ENCODE measurements around the gene DNAJC13. TPM values are rescaled to one million over a fixed set of nuclear protein-coding genes. Genes with fewer than 3 reads are reported as not detected.

Gene DNAJC13
- total RNA-seq, 1 experiment from 2014 or later = 24.7 TPM

DNA sequence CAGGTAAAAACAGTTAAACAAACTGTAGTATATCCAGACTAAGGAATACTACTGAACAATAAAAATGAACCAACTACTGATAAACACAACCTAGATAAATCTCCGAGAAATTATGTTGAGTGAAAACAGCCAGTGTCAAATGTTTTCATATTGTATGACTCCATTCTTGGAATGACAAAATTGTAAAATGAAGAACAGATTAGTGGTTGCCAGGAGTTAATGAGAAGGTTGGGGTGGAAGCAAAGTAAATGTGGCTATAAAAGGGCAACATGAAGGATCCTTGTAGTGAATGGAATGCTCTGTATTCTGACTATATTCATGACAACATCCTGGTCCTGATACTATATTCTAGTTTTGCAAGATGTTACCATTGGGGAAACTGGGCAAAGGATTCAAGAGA is 152.3 kb downstream of the DNAJC13 start:
- Histone ChIP-seq H3K9ac (ENCODE audit: low read length) (no peak overlapping the region), H3K27me3 (ENCODE audit: low read length) (no peaks in the 10 kb centered on the region), H3K9me2 (replicated peaks; ENCODE audit: low read length) (no peaks in the 10 kb centered on the region), H3K4me2 (ENCODE audit: low read length) (no peak overlapping the region), H3F3A (ENCODE audit: low read length, unreplicated experiment) (no peaks in the 10 kb centered on the region), H3K4me1 (ENCODE audit: insufficient read depth, low read length) (no peaks in the 10 kb centered on the region), H4K20me1 (ENCODE audit: low read length) (no peaks in the 10 kb centered on the region), H2AFZ (ENCODE audit: low read length) (no peak overlapping the region), H3K36me3 (ENCODE audit: low read depth, low read length) (no peaks in the 10 kb centered on the region), H3K9me3 (ENCODE audit: low read length) (no peaks in the 10 kb centered on the region), H3K79me2 (ENCODE audit: low read length) (no peaks in the 10 kb centered on the region), H3K4me3 (ENCODE audit: low read length) (no peak overlapping the region), H3K27ac (ENCODE audit: low read length) (no peak overlapping the region)
- BruUV-seq (replicated peaks) = no TSS peak
- ChIA-PET CTCF (no interaction called here), POLR2A (ENCODE audit: unreplicated experiment) (no interaction called here)
- no peak for ATAC-seq
- TF ChIP-seq EZH2phosphoT487 (IDR thresholded peaks at IDR 0.05; ENCODE audit: borderline replicate concordance, low read length) = no peak
- TF ChIP-seq EZH2 (IDR thresholded peaks at IDR 0.05; ENCODE audit: low read length, unreplicated experiment) = no peak
- TF ChIP-seq, protein P1, sequence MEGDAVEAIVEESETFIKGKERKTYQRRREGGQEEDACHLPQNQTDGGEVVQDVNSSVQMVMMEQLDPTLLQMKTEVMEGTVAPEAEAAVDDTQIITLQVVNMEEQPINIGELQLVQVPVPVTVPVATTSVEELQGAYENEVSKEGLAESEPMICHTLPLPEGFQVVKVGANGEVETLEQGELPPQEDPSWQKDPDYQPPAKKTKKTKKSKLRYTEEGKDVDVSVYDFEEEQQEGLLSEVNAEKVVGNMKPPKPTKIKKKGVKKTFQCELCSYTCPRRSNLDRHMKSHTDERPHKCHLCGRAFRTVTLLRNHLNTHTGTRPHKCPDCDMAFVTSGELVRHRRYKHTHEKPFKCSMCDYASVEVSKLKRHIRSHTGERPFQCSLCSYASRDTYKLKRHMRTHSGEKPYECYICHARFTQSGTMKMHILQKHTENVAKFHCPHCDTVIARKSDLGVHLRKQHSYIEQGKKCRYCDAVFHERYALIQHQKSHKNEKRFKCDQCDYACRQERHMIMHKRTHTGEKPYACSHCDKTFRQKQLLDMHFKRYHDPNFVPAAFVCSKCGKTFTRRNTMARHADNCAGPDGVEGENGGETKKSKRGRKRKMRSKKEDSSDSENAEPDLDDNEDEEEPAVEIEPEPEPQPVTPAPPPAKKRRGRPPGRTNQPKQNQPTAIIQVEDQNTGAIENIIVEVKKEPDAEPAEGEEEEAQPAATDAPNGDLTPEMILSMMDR (conservative IDR thresholded peaks at IDR 0.05; ENCODE audit: low read depth, low read length) = no peak
- intact Hi-C loops (cut with micrococcal nuclease) = no loop called here
- no peak for DNase-seq

DNA sequence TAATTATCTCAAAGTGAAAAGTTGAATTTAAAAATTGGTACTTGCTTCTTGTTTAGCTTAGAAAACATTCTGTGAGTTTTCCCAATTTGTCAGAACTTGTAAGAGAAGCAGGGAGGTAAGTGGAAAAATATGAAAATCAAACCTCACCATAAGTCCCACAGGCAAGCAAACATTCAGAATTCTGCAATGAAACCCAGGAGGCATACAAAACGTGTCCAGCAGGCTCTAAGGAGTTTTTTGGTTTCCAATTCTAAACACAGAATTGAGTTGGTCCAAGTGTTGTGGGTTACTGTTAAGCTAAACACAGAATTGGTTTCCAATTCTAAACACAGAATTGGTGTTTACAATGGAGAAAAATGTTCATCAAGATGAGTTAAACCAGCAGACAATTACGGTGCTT is 152.7 kb downstream of the DNAJC13 start:
- POLR2A ChIA-PET (ENCODE audit: unreplicated experiment) = no interaction called here
- no peaks in the 10 kb centered on the region for H3K4me1 ChIP-seq (ENCODE audit: insufficient read depth, low read length)
- intact Hi-C loops (cut with micrococcal nuclease) = no loop called here
- H3K9ac ChIP-seq (ENCODE audit: low read length) = no peak overlapping the region
- no peak overlapping the region for H3K27ac ChIP-seq (ENCODE audit: low read length)
- TF ChIP-seq, protein P1 (conservative IDR thresholded peaks at IDR 0.05; ENCODE audit: low read depth, low read length) = no peak
- TF ChIP-seq EZH2phosphoT487 (IDR thresholded peaks at IDR 0.05; ENCODE audit: borderline replicate concordance, low read length) = no peak
- no peak for TF ChIP-seq EZH2 (IDR thresholded peaks at IDR 0.05; ENCODE audit: low read length, unreplicated experiment)
- no peaks in the 10 kb centered on the region for H3K27me3 ChIP-seq (ENCODE audit: low read length)
- no peaks in the 10 kb centered on the region for H3F3A ChIP-seq (ENCODE audit: low read length, unreplicated experiment)
- H4K20me1 ChIP-seq (ENCODE audit: low read length) = no peaks in the 10 kb centered on the region
- no peaks in the 10 kb centered on the region for H3K9me3 ChIP-seq (ENCODE audit: low read length)
- H3K36me3 ChIP-seq (ENCODE audit: low read depth, low read length) = no peaks in the 10 kb centered on the region
- DNase-seq (no peak), ATAC-seq (no peak)
- H3K4me2 ChIP-seq (ENCODE audit: low read length) = no peak overlapping the region
- H2AFZ ChIP-seq (ENCODE audit: low read length) = no peak overlapping the region
- CTCF ChIA-PET = no interaction called here
- H3K9me2 ChIP-seq (replicated peaks; ENCODE audit: low read length) = no peaks in the 10 kb centered on the region
- H3K4me3 ChIP-seq (ENCODE audit: low read length) = no peak overlapping the region
- no peaks in the 10 kb centered on the region for H3K79me2 ChIP-seq (ENCODE audit: low read length)
- BruUV-seq (replicated peaks) = no TSS peak

DNA sequence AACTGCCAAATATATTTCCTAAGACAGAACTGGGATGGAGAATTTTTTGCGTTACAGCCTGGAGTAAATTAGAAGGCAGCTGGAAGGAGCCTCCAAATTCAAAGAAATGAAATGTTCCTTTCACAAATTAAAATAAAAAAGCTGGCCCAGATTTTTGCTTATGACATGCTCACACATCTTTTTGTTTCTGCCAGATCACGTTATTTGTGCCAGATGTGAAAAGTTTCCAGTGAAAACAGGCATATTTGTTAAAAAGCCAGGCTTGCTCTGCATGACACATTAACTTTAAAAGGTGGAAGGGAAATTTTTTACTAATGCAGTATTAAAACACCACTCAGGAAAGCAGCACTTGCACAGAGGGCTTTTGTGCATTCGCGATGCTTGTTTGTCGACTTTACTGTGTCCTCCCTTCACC is 156.5 kb downstream of the DNAJC13 start:
- no peaks in the 10 kb centered on the region for H3F3A ChIP-seq (ENCODE audit: low read length, unreplicated experiment)
- POLR2A ChIA-PET (ENCODE audit: unreplicated experiment) = no interaction called here
- ATAC-seq (no peak), DNase-seq (no peak)
- H3K4me2 ChIP-seq (ENCODE audit: low read length) = no peak overlapping the region
- no peaks in the 10 kb centered on the region for H3K9me3 ChIP-seq (ENCODE audit: low read length)
- no peak overlapping the region for H2AFZ ChIP-seq (ENCODE audit: low read length)
- H3K27me3 ChIP-seq (ENCODE audit: low read length) = no peaks in the 10 kb centered on the region
- no TSS peak for BruUV-seq (replicated peaks)
- CTCF ChIA-PET = no interaction called here
- H3K27ac ChIP-seq (ENCODE audit: low read length) = no peak overlapping the region
- no peaks in the 10 kb centered on the region for H4K20me1 ChIP-seq (ENCODE audit: low read length)
- H3K36me3 ChIP-seq (ENCODE audit: low read depth, low read length) = no peaks in the 10 kb centered on the region
- no peaks in the 10 kb centered on the region for H3K79me2 ChIP-seq (ENCODE audit: low read length)
- H3K9ac ChIP-seq (ENCODE audit: low read length) = no peak overlapping the region
- intact Hi-C loops (cut with micrococcal nuclease) = no loop called here
- H3K4me3 ChIP-seq (ENCODE audit: low read length) = no peak overlapping the region
- H3K4me1 ChIP-seq (ENCODE audit: insufficient read depth, low read length) = no peaks in the 10 kb centered on the region
- no peaks in the 10 kb centered on the region for H3K9me2 ChIP-seq (replicated peaks; ENCODE audit: low read length)
- TF ChIP-seq EZH2phosphoT487 (IDR thresholded peaks at IDR 0.05; ENCODE audit: borderline replicate concordance, low read length) (no peak), EZH2 (IDR thresholded peaks at IDR 0.05; ENCODE audit: low read length, unreplicated experiment) (no peak)
- TF ChIP-seq, protein P1 (conservative IDR thresholded peaks at IDR 0.05; ENCODE audit: low read depth, low read length) = no peak
